ENCODE results near the gene ARFGAP3. TPM values are rescaled to one million over a fixed set of nuclear protein-coding genes. Genes with fewer than 3 reads are reported as not detected.

The ARFGAP3 gene
- polyA plus RNA-seq, 2 of the 4 experiments (the other 2 are of a cell fraction): 19.1 to 39.0 TPM

DNA sequence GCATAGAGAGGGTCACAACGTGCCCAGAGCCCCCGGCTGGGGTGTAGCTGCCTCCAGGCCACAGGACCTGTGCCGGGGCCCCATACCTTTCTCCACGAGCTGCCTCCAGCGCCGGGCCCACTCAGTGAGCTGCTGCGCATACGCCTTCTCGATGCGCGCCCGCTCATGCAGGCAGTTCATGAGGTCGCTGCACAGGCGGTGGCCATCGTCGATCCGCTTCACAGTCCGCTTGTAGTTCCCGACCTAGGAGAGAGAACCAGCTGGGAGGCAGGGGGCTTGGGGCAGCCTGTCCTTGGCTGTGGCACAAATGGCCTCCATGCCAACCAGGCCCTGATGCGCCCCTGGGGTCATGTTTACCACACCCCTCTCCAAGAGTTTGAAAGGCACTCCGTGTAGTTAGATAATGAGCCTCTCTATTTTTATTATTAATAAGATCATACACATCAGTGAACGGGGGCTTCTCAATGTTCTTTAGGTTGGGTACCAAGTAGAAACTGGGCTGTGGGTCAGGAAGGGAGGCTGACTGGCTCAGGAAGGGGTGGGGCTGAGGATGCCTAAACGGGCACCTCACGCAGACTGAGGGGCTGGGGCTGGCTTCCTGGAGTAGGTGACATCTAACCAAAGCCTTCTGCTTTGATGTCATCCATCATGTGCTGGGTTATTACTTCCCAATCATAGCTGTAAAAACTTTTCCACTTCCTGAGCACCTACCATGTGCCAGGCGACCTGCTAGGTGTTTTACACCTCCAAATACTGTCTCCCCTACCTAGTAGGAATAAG, 36.5 kb upstream of the ARFGAP3 start:
- POLR2A ChIA-PET: no interaction called here
- H3K9me3 ChIP-seq: no peaks in the 10 kb centered on the region
- 88% methylated on average over 23 of the region's 25 CpGs for WGBS (ENCODE audit: missing lambda C conversion rate)
- no peak for TF ChIP-seq EHMT2 (IDR thresholded peaks at IDR 0.05; ENCODE audit: low read depth)
- TF ChIP-seq MAZ (IDR thresholded peaks at IDR 0.05; ENCODE audit: borderline replicate concordance, low read depth, low read length): no peak
- TF ChIP-seq PHF8 (IDR thresholded peaks at IDR 0.05; ENCODE audit: borderline replicate concordance, low read depth): no peak
- TF ChIP-seq ZNF302 (CRISPR knock-in tag; IDR thresholded peaks at IDR 0.05): no peak
- no peak for TF ChIP-seq HEYL (CRISPR knock-in tag; IDR thresholded peaks at IDR 0.05)
- TF ChIP-seq KDM1A (IDR thresholded peaks at IDR 0.05; ENCODE audit: low read depth): no peak
- TF ChIP-seq NR3C1 (IDR thresholded peaks at IDR 0.05): no peak
- no peak for TF ChIP-seq FOXS1 (CRISPR knock-in tag; IDR thresholded peaks at IDR 0.05)
- no peak for TF ChIP-seq ESRRA (IDR thresholded peaks at IDR 0.05; ENCODE audit: borderline replicate concordance, low read length)
- no peak for TF ChIP-seq MYC (IDR thresholded peaks at IDR 0.05; ENCODE audit: borderline replicate concordance, low read length)
- FAIRE-seq (no peak), ATAC-seq (no peak), DNase-seq (ENCODE audit: low read depth in 1 of 2, low spot score in 1 of 2) (no peak)
- no peak overlapping the region for H3K27ac ChIP-seq
- H3K4me1 ChIP-seq: no peaks in the 10 kb centered on the region
- H3K4me3 ChIP-seq: no peak overlapping the region
- no peak overlapping the region for H3K4me2 ChIP-seq
- CTCF ChIA-PET: interaction anchor here (0.7 kb wide), 1 partner anchor 9 kb away, joined by 3 read pairs; no protein-coding TSS in a partner anchor

DNA sequence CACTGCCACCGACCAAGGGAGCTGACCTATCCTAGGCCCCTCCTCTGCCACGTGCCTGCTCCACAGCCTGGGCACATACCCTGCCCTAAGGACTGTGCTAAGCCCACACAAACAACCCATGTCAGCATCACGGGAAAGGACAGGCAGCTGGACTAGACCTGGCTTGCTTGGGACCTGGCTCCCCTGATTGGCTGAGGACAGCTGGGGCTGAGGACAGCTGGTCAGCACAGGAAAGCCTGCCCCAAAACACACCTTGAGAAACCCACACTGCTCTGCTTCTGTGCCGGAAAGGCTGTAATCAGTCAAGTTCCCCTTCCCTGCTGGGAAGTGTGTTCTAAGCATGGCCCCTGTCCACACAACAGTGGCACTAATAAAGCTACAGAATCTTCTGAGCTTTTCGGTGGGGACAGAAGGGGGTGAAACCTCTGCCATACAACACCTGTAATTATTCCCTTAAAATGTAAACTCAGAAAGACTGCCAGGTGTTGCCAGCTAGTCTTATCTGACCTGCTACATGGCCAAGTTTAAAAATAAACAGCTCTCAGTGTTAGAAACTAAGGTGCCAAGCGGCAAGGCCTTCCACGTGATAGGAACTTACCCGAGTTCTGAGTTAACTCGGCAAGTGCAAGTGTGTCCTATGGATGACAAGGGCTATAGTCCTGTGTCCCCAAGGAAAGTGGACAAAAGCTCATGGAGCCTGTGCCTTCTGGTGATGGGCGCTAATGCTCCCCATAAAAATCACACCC, 35.7 kb upstream of the ARFGAP3 start:
- no peak overlapping the region for H3K27ac ChIP-seq
- no peak for TF ChIP-seq CHD2 (IDR thresholded peaks at IDR 0.05; ENCODE audit: low read length, partially characterized antibody)
- TF ChIP-seq, protein P1, sequence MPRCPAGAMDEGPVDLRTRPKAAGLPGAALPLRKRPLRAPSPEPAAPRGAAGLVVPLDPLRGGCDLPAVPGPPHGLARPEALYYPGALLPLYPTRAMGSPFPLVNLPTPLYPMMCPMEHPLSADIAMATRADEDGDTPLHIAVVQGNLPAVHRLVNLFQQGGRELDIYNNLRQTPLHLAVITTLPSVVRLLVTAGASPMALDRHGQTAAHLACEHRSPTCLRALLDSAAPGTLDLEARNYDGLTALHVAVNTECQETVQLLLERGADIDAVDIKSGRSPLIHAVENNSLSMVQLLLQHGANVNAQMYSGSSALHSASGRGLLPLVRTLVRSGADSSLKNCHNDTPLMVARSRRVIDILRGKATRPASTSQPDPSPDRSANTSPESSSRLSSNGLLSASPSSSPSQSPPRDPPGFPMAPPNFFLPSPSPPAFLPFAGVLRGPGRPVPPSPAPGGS (IDR thresholded peaks at IDR 0.05): no peak
- no peak for TF ChIP-seq RCOR1 (IDR thresholded peaks at IDR 0.05; ENCODE audit: low read depth, low read length)
- TF ChIP-seq POLR2A (IDR thresholded peaks at IDR 0.05; ENCODE audit: low read length): no peak
- TF ChIP-seq, protein P2, sequence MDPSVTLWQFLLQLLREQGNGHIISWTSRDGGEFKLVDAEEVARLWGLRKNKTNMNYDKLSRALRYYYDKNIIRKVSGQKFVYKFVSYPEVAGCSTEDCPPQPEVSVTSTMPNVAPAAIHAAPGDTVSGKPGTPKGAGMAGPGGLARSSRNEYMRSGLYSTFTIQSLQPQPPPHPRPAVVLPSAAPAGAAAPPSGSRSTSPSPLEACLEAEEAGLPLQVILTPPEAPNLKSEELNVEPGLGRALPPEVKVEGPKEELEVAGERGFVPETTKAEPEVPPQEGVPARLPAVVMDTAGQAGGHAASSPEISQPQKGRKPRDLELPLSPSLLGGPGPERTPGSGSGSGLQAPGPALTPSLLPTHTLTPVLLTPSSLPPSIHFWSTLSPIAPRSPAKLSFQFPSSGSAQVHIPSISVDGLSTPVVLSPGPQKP (IDR thresholded peaks at IDR 0.05; ENCODE audit: low read depth, low read length): no peak
- no peak for TF ChIP-seq ZNF302 (CRISPR knock-in tag; IDR thresholded peaks at IDR 0.05)
- TF ChIP-seq, protein P3, sequence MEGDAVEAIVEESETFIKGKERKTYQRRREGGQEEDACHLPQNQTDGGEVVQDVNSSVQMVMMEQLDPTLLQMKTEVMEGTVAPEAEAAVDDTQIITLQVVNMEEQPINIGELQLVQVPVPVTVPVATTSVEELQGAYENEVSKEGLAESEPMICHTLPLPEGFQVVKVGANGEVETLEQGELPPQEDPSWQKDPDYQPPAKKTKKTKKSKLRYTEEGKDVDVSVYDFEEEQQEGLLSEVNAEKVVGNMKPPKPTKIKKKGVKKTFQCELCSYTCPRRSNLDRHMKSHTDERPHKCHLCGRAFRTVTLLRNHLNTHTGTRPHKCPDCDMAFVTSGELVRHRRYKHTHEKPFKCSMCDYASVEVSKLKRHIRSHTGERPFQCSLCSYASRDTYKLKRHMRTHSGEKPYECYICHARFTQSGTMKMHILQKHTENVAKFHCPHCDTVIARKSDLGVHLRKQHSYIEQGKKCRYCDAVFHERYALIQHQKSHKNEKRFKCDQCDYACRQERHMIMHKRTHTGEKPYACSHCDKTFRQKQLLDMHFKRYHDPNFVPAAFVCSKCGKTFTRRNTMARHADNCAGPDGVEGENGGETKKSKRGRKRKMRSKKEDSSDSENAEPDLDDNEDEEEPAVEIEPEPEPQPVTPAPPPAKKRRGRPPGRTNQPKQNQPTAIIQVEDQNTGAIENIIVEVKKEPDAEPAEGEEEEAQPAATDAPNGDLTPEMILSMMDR (IDR thresholded peaks at IDR 0.05): no peak
- TF ChIP-seq CEBPB (IDR thresholded peaks at IDR 0.05): no peak
- CTCF ChIA-PET: interaction anchor here (1.0 kb wide), 1 partner anchor 9 kb away, joined by 3 read pairs; no protein-coding TSS in a partner anchor
- POLR2A ChIA-PET: no interaction called here
- FAIRE-seq: no peak
- ATAC-seq: no peak; a peak in 1 of 6 replicates
- no peak overlapping the region for H3K4me3 ChIP-seq
- 95% methylated on average over 8 of the region's 10 CpGs for WGBS (ENCODE audit: missing lambda C conversion rate)
- no peak for DNase-seq (ENCODE audit: low read depth in 1 of 2, low spot score in 1 of 2)
- H3K4me2 ChIP-seq: no peak overlapping the region
- H3K4me1 ChIP-seq: no peaks in the 10 kb centered on the region
- no peaks in the 10 kb centered on the region for H3K9me3 ChIP-seq

DNA sequence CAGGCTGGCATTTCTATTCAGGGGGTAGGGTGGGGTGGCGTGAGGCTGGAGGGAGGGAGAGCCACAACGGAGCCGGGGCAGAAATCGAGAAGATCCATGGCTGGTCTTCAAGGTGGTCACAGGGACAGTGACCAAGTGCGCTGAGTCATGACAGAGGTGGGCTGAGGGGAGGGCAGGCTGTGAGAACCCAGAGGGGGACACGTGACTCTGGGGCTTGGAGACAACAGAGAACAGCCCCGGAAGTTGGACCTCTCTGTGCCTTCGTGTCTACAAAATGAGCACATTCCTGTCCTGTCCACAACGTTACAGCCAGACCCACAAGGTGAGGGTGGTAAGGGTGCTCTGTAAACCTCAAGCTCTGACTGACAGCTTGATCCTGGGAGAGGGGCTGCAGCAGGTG, 35.1 kb upstream of the ARFGAP3 start:
- WGBS (ENCODE audit: missing lambda C conversion rate): 93% methylated on average over 9 of the region's 9 CpGs
- no peak overlapping the region for H3K27ac ChIP-seq
- TF ChIP-seq HEYL (CRISPR knock-in tag; IDR thresholded peaks at IDR 0.05) (no peak), RAD21 (conservative IDR thresholded peaks at IDR 0.05 in 1 of 2, IDR thresholded peaks at IDR 0.05 in 1 of 2) (no peak), RCOR1 (IDR thresholded peaks at IDR 0.05; ENCODE audit: low read depth, low read length) (no peak), HDAC2 (IDR thresholded peaks at IDR 0.05) (no peak), BHLHE40 (IDR thresholded peaks at IDR 0.05; ENCODE audit: low read depth, low read length) (no peak), RFX5 (IDR thresholded peaks at IDR 0.05) (no peak), FOSL2 (IDR thresholded peaks at IDR 0.05) (no peak), FOSL2 (CRISPR knock-in tag; IDR thresholded peaks at IDR 0.05) (no peak), POLR2A (IDR thresholded peaks at IDR 0.05; ENCODE audit: low read length) (no peak), FOXS1 (CRISPR knock-in tag; IDR thresholded peaks at IDR 0.05) (no peak), GATA3 (IDR thresholded peaks at IDR 0.05; ENCODE audit: borderline replicate concordance) (no peak), JUN (IDR thresholded peaks at IDR 0.05) (no peak)
- TF ChIP-seq, protein P2 (IDR thresholded peaks at IDR 0.05; ENCODE audit: low read depth, low read length): no peak

More for the DNA sequence above, 35.1 kb upstream of the ARFGAP3 start:
- FAIRE-seq (no peak), DNase-seq (ENCODE audit: low read depth in 1 of 2, low spot score in 1 of 2) (no peak), ATAC-seq (no peak)
- H3K4me1 ChIP-seq: no peaks in the 10 kb centered on the region
- no peak overlapping the region for H3K4me2 ChIP-seq
- no peaks in the 10 kb centered on the region for H3K9me3 ChIP-seq
- no peak overlapping the region for H3K4me3 ChIP-seq
- CTCF ChIA-PET: interaction anchor here (1.0 kb wide), 1 partner anchor 10 kb away, joined by 3 read pairs; no protein-coding TSS in a partner anchor
- POLR2A ChIA-PET: no interaction called here
